HEK293T (cell line): ENCODE data around the gene ROS1.

Experiments used
- ARNT ChIP-seq: fragments of 450-650 bp; IDR thresholded peaks from 2 replicates; pipeline ENCODE4 v1.6.1; 2017; ENCODE audit warnings: mild to moderate bottlenecking
- BHLHE40 ChIP-seq: fragments of 450-650 bp; IDR thresholded peaks from 2 replicates; pipeline ENCODE4 v1.6.1; 2016; ENCODE audit warnings: mild to moderate bottlenecking, moderate library complexity, borderline replicate concordance
- ELF4 ChIP-seq: fragments of 450-650 bp; IDR thresholded peaks from 2 replicates; pipeline ENCODE4 v1.6.1; 2017; ENCODE audit warnings: antibody characterized with exemption
- FOXA1 ChIP-seq: fragments of 450-650 bp; IDR thresholded peaks from 2 replicates; pipeline ENCODE4 v1.6.1; 2016; ENCODE audit warnings: mild to moderate bottlenecking
- FOXK2 ChIP-seq: fragments of 450-650 bp; IDR thresholded peaks from 2 replicates; pipeline ENCODE4 v1.6.1; 2016; ENCODE audit warnings: mild to moderate bottlenecking
- FOXM1 ChIP-seq: fragments of 450-650 bp; IDR thresholded peaks from 2 replicates; pipeline ENCODE4 v1.6.1; 2017; ENCODE audit warnings: mild to moderate bottlenecking, borderline replicate concordance
- HDGF ChIP-seq: fragments of 450-650 bp; IDR thresholded peaks from 2 replicates; pipeline ENCODE4 v1.6.1; 2017; ENCODE audit warnings: antibody characterized with exemption, borderline replicate concordance
- L3MBTL2 ChIP-seq: fragments of 450-650 bp; conservative IDR thresholded peaks from 2 replicates; pipeline ENCODE4 v1.6.1; 2016; ENCODE audit warnings: mild to moderate bottlenecking
- NFRKB ChIP-seq: fragments of 450-650 bp; IDR thresholded peaks from 2 replicates; pipeline ENCODE4 v1.6.1; 2016; ENCODE audit warnings: mild to moderate bottlenecking, moderate library complexity
- SP1 ChIP-seq: fragments of 450-650 bp; IDR thresholded peaks from 2 replicates; pipeline ENCODE4 v1.6.1; 2017
- SUZ12 ChIP-seq: fragments of 450-650 bp; IDR thresholded peaks from 2 replicates; pipeline ENCODE4 v1.6.1; 2016; ENCODE audit warnings: mild to moderate bottlenecking
- TARDBP ChIP-seq: fragments of 450-650 bp; IDR thresholded peaks from 2 replicates; pipeline ENCODE4 v1.6.1; 2016
- ZNF384 ChIP-seq: fragments of 450-650 bp; IDR thresholded peaks from 2 replicates; pipeline ENCODE4 v1.6.1; 2016
- TF ChIP-seq, protein P1 (sequence below): fragments of 450-650 bp; IDR thresholded peaks from 2 replicates; pipeline ENCODE4 v1.6.1; 2016

- TF ChIP-seq FOXK2 = no peak
- no peak for TF ChIP-seq FOXM1
- no peak for TF ChIP-seq FOXA1
- TF ChIP-seq ZNF384 = no peak
- TF ChIP-seq BHLHE40 = no peak
- no peak for TF ChIP-seq SP1
- no peak for TF ChIP-seq NFRKB
- TF ChIP-seq SUZ12 = no peak
- no peak for TF ChIP-seq ELF4
- TF ChIP-seq HDGF = no peak
- TF ChIP-seq ARNT = no peak
- no peak for TF ChIP-seq TARDBP
- TF ChIP-seq, protein P1, sequence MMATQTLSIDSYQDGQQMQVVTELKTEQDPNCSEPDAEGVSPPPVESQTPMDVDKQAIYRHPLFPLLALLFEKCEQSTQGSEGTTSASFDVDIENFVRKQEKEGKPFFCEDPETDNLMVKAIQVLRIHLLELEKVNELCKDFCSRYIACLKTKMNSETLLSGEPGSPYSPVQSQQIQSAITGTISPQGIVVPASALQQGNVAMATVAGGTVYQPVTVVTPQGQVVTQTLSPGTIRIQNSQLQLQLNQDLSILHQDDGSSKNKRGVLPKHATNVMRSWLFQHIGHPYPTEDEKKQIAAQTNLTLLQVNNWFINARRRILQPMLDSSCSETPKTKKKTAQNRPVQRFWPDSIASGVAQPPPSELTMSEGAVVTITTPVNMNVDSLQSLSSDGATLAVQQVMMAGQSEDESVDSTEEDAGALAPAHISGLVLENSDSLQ = no peak
- TF ChIP-seq L3MBTL2 = peak; percentile 70; the same call in 1 of the 2 replicates
Measured at GRCh38 chr6:117264692-117265409, 160.9 kb downstream of the ROS1 start.
